HG02610 (cell line): Measurements from ENCODE around the gene NELL2.
A peak's percentile ranks its signal among the peaks of the same experiment; 100 is the strongest.
"Not testable (repeated sequence)": the region's sequence is repeated elsewhere in the genome, so short reads cannot be mapped to it uniquely, and the experiment has no call there.

ENCODE experiments used
- ATAC-seq: cut with Tn5 transposase; IDR thresholded peaks from one replicate; pipeline ENCODE4 v1.9.1; 2021; ENCODE audit warnings: mild to moderate bottlenecking, moderate library complexity; ENCODE audit not compliant: unreplicated experiment

Gene NELL2

DNA sequence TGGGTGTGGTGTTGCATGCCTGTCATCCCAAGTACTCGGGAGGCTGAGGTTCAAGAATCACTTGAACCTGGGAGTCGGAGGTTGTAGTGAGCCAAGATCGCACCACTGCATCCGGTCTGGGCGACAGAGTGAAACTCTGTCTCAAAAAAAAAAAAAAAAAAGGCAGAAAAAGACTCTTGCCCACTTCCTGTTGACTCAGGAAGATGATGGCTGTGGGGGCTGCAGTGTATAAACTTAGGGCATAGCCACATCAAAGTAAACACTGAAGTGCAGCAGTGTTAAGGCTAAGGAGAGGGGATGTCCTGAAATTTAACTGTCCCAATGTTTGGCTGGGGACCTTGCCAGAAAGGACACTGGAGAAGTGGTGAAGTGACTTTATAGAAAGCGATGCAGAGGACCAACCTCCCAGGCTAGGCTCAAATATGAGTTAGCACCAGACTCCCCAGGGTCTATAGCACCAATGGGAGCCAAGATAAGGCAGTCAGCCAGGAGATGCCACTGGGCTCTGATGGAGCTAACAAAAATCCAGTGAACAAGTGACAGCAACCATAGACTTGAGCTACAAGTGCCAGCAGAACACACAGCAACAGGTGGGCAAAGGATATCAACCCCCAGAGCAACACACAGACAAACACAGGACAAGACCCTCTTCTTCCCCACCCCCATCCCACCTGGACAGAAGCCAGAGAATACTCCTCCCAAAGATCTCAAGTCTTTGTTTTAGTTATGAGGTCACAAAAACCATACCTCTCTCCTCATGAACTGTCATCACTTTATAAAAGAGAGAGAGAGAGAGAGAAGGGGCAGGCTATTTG, 28.0 kb downstream of the NELL2 start:
- peak; percentile 79 for ATAC-seq

GRCh38 chr12:44847403-44847802, 28.7 kb downstream of the NELL2 start:
- peak; percentile 11 for ATAC-seq

GRCh38 chr12:44846826-44847225, 29.3 kb downstream of the NELL2 start:
- ATAC-seq, result no peak

DNA sequence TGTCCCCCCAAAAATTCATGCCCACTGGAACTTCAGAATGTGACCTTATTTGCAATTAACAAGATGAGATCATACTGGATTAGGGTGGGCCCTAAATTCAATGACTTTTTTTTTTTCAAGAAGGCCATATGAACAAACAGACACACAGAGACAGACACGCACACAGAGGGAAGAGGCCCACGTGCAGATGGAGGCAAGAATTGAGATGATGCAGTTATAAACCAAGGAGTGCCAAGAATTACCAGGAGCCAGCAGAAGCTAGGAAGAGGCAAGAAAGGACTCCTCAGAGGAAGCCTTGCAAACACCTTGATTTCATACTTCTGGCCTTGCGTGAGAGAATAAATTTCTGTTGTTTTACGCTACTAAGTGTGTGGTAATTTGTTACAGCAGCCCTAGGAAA, 33.4 kb downstream of the NELL2 start:
- no peak for ATAC-seq

- no peak for ATAC-seq
Observed at GRCh38 chr12:44839785-44840184, 36.3 kb downstream of the NELL2 start.

DNA sequence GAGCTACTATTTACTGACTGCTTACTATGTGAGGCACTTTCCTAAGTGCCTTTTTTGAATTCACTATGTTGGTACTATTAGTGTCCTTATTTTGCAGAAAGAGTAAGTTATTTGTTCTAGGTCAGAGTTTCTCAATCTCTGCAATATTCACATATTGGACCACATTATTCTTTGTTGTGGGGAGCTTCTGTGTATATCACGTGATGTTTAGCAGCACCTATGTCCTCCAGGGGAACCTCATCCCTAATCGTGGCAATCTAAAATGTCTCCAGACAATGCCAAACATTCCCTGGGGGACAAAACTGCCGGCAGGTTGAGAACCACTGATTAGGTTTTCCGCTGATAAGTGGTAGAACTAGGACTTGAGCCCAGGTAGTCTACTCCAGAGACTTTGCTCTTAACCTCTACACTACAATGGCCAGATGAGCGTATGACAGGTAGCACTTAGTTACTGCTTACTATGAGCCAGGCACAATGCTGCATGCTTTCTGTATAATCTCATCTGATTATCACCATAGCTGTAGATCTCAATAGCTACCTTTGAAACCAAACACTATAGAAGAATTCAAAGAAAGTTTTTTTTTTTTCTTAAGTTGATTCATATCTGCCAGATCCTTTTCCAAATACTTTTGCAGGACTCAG, 38.9 kb downstream of the NELL2 start:
- no peak for ATAC-seq

GRCh38 chr12:44835641-44836379, 40.3 kb downstream of the NELL2 start:
- ATAC-seq, result no peak

GRCh38 chr12:44834996-44835395, 41.1 kb downstream of the NELL2 start:
- ATAC-seq, result not testable (repeated sequence)

GRCh38 chr12:44833561-44833960, 42.6 kb downstream of the NELL2 start:
- ATAC-seq, result no peak

DNA sequence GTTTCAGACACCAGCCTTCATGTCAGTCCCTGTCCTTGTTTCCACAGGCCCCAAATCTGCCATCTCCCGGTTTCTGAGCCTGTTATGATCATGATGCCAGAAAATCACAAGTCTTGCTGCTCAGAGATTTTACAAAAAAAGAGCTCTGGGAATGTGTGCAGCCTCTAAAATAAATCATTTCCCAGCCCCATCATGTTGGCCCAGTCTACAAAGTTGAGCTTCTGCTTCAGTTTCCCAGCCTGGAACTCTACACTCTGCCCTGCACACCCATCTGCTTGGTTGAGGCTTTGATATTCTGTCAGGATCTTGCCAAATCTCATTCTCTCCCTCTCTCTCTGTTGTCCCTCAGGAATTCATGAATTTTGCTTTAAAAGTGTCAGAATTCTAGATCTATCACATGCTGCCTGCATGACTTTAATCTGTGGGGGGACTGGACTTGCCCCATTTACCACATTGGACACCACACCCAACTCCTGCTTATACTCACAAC, 45.5 kb downstream of the NELL2 start:
- ATAC-seq, result no peak

GRCh38 chr12:44829045-44829444, 47.1 kb downstream of the NELL2 start:
- no peak for ATAC-seq

DNA sequence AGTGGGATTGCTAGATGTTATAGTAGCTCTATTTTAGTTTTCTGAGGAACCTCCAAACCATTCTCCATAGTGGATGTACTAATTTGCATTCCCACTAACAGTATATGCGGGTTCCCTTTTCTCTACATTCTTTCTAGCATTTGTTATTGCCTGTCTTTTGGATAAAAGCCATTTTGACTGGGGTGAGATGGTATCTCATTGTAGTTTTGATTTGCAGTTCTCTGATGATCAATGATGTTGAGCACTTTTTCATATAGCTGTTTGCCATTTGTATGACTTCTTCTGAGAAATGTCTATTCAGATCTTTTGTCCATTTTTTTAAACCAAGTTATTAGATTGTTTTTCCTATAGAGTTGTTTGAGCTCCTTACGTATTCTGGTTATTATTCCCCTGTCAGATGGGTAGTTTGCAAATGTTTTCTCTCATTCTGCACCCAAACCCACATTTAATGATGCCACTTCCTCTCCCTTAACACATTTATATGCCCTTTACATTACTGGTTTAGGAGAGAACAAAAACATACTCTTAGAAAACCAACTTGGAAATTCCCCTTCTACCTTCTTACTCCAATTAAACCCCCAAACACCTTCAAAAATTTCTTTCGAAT, 48.2 kb downstream of the NELL2 start:
- ATAC-seq, result no peak

DNA sequence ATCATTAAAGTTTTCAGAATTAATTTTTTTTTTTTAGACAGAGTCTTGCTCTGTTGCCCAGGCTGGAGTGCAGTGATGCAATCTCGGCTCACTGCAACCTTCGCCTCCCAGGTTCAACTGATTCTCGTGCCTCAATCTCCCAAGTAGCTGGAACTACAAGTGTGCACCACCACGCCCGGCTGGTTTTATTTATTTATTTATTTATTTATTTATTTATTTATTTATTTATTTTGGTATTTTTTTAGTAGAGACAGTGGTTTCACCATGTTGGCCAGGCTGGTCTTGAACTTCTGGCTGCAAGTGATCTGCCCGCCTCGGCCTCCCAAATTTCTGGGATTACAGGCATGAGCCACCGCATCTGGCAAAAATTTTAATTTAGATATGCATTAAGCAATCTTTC, 54.4 kb downstream of the NELL2 start:
- ATAC-seq, result not testable (repeated sequence)

DNA sequence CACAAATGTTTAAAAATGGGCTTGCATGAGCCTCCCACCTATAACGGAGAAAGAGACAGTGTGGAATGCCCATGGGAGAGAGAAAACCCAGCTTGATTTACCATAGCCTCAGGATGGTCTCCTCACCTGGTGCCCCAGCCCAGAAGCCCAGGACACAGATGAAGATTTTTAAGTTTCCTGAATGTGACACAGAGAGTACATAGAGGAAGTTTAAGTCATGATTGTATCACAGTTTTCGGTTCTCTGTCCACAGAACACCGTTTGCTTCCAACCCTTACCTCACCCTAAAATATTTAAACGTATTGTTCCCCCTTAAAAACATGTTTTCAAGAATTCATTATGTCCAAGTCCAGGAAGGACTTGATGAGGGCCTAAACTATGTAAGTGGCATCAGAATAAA, 56.2 kb downstream of the NELL2 start:
- no peak for ATAC-seq

GRCh38 chr12:44817687-44818086, 58.4 kb downstream of the NELL2 start:
- ATAC-seq, result no peak

- ATAC-seq, result no peak
Observed at GRCh38 chr12:44816446-44817017, 59.6 kb downstream of the NELL2 start.

GRCh38 chr12:44812062-44812461, 64.1 kb downstream of the NELL2 start:
- peak; percentile 49 for ATAC-seq

DNA sequence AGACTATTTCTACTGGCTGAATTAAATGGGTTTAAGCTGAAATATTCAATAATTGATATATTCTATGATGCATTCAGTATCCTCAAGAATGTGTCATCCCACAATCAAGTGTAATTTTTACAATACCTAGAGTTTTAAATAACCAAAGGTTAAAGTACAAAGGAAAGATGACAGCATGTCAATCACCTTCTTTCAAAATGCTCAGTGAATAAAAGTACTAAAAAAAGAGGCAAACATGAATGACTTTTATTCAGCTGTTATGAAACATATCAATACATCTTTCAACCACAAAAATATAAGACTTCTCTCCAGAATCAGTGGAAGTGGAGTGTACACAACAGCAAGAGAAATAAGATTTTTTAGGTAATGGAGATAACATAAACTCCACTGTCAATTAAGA, 72.0 kb downstream of the NELL2 start:
- ATAC-seq, result no peak

GRCh38 chr12:44795970-44796369, 80.1 kb downstream of the NELL2 start:
- no peak for ATAC-seq

DNA sequence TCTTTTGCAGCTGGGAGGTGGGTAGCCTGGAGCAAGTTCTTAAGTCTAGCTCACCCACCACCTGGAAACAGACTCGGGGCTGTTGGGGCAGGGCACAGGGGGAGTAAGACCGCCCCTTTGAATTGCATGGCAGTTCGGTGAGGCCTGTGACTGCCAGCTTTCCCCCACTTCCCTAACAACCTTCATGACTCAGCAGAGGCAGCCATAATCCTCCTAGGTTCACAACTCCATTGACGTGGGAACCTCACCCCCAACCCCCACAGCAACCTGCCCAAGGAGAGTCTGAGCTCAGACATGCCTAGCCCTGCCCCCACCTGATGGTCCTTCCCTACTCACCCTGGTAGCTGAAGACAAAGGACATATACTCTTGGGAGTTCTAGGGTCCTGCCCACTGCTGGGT, 87.4 kb downstream of the NELL2 start:
- ATAC-seq, result no peak

- no peak for ATAC-seq
Observed at GRCh38 chr12:44780221-44780790, 95.8 kb downstream of the NELL2 start.
